GM11168 (cell line): ENCODE measurements around the gene TRHDE.

Experiments
- in situ Hi-C: fragments of 300-500 bp; cut with MboI; formaldehyde crosslinking; loops from one replicate; pipeline ENCODE4 v1.12.0; 2022; ENCODE audit warnings: low sequenced_read_pairs; ENCODE audit not compliant: unreplicated experiment

The TRHDE gene

GRCh38 chr12:72433298-72433697 is 161.1 kb downstream of the TRHDE start:
- in situ Hi-C loops, result no loop called here

DNA sequence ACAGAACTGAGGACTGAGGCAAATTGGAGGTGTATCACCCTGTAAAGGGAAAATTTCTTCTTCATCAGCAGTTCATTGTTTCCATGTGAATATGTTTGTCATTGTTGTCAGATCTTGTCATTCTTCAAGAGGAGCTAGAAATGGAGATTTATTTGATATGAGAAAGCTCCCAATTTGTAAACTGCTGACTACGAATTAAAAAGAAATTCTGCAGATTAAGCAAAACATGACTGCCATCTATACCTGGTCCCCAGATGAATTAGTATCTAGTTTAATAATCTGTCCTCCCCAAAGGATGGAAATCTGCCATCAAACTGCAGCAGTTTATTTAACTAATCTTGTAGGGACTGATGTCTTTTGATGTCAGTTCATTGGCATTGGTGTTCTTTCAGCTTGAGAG is 162.8 kb downstream of the TRHDE start:
- in situ Hi-C loops, result no loop called here

DNA sequence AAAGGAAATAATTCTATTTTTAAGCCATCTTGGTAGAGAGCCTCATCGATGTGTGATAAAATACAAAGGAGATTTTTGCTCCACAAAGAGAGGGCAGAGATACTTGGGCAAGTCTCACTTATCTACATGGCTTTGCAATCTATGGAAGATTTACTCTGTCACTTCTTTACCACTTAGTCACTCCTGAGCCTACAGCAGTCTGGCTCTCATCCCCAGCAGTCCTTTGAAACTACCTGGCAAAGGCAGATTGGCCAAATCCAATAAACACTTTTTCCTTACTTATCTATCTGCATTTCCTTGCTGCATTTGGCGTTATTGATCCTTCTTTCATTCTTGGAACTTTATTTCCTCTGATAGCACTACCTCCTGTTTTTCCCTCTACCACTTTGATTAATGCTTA is 170.0 kb downstream of the TRHDE start:
- in situ Hi-C loops, result no loop called here

- in situ Hi-C loops, result no loop called here
Observed at GRCh38 chr12:72444125-72444524, 172.0 kb downstream of the TRHDE start.

- in situ Hi-C loops, result no loop called here
Observed at GRCh38 chr12:72444566-72444965, 172.4 kb downstream of the TRHDE start.

- in situ Hi-C loops, result no loop called here
Observed at GRCh38 chr12:72448089-72448488, 175.9 kb downstream of the TRHDE start.

- in situ Hi-C loops, result no loop called here
Observed at GRCh38 chr12:72448805-72449204, 176.6 kb downstream of the TRHDE start.

GRCh38 chr12:72453066-72453465 is 180.9 kb downstream of the TRHDE start:
- in situ Hi-C loops, result no loop called here

- in situ Hi-C loops, result no loop called here
Observed at GRCh38 chr12:72453550-72453949, 181.4 kb downstream of the TRHDE start.

- in situ Hi-C loops, result no loop called here
Observed at GRCh38 chr12:72464471-72464870, 192.3 kb downstream of the TRHDE start.

DNA sequence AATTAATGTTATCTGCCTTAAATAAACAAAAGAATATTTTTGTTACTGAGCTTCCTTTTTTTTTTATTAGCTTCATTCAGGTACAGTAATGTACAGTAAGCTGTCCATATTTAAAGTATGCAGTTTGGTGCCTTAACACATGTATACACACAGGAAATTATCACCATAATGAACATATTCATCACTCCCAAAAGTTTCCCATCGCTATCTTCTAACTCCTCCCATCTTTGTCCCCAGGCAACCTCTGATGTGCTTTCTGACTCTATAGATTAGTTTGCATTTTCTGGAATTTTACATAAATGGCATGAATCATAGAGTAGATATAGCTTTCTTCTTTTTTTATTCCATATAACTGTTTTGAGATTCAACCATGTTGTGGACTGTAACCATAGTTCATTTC is 193.0 kb downstream of the TRHDE start:
- in situ Hi-C loops, result no loop called here

- in situ Hi-C loops, result no loop called here
Observed at GRCh38 chr12:72465940-72466630, 193.9 kb downstream of the TRHDE start.

- in situ Hi-C loops, result no loop called here
Observed at GRCh38 chr12:72467985-72468384, 195.8 kb downstream of the TRHDE start.

- in situ Hi-C loops, result no loop called here
Observed at GRCh38 chr12:72468505-72468904, 196.3 kb downstream of the TRHDE start.

DNA sequence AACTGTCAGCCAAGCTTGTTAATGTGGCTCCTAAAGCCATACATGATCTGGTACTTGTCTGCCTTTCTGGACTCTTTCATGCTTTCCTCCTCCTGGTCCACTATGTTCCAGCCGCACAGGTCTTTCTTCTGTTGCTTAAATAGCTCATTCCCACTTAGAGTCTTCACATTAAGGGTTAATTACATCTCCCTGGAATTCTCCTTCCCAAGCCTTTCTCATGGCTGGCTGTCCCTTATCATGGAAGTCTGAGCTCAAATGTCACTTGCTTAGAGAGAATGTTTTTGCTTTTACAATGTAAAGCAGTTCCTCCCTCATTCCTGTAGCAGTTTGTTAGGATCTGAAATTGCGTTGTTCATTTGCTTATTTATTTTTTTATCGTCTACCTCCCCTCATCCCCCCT is 199.6 kb downstream of the TRHDE start:
- in situ Hi-C loops, result no loop called here

GRCh38 chr12:72472350-72472749 is 200.2 kb downstream of the TRHDE start:
- in situ Hi-C loops, result no loop called here

GRCh38 chr12:72476301-72476700 is 204.1 kb downstream of the TRHDE start:
- in situ Hi-C loops, result no loop called here

- in situ Hi-C loops, result no loop called here
Observed at GRCh38 chr12:72485017-72485701, 213.0 kb downstream of the TRHDE start.

GRCh38 chr12:72491426-72491825 is 219.3 kb downstream of the TRHDE start:
- in situ Hi-C loops, result no loop called here

GRCh38 chr12:72493407-72493806 is 221.2 kb downstream of the TRHDE start:
- in situ Hi-C loops, result no loop called here

GRCh38 chr12:72498354-72498753 is 226.2 kb downstream of the TRHDE start:
- in situ Hi-C loops, result no loop called here

DNA sequence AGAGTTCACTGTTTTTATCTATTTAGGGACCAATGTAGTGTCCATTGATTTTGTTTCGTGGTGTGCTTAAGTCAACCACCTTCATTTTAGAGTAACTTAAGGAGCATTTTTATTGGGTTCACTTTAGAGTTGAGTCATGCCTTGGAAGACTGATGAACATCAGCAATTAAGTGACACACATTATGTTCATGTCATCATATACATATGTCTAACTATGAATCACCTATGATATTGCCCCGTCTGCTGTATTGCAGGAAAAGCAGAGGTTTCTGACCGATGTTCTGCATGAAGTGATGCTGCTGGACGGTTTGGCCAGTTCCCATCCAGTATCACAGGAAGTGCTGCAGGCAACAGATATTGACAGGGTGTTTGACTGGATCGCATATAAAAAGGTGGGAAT is 227.1 kb downstream of the TRHDE start:
- in situ Hi-C loops, result no loop called here
